ENCODE data around the gene KRT13.

Gene KRT13

GRCh38 chr17:41462705-41463104 lies 42.7 kb downstream of the KRT13 start:
- Histone ChIP-seq H3K4me3 (ENCODE audit: low read length in 2 of 2) (no peak overlapping the region), H3K27ac (ENCODE audit: low read length) (no peak overlapping the region), H3K4me1 (ENCODE audit: control insufficient read depth, insufficient read depth, low read length) (peaks cover 3% of the 10 kb centered on the region), H3K9me3 (ENCODE audit: control insufficient read depth in 2 of 2, low read length in 2 of 2) (no peaks in the 10 kb centered on the region), H3K9ac (ENCODE audit: low read length in 2 of 2) (no peak overlapping the region), H3K36me3 (ENCODE audit: control insufficient read depth in 2 of 2, insufficient read depth in 2 of 2, low read length in 2 of 2) (no peaks in the 10 kb centered on the region), H3K27me3 (ENCODE audit: control insufficient read depth in 1 of 2, insufficient read depth in 2 of 2, low read length in 2 of 2) (no peaks in the 10 kb centered on the region)

DNA sequence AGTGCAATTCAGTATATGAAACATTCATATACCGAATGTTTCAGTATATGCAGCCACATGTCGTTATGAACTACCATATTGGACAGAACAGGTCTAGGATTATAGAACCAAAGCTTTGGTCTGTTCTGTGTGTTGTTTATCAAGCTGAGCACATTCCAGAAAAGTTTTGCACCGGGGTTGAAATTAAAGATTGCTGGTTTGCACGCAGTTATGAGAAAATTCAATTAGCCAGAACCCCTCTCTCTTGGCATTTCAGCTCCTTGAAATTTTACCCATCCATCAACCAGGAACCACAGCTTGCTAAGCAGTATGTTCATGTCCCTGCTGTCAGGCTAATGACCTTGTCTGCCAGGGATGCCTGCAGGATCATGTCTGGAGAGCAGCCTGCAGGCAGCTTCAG lies 47.7 kb downstream of the KRT13 start:
- Histone ChIP-seq H3K9me3 (ENCODE audit: control insufficient read depth in 2 of 2, low read length in 2 of 2) (no peaks in the 10 kb centered on the region), H3K4me1 (ENCODE audit: control insufficient read depth, insufficient read depth, low read length) (no peaks in the 10 kb centered on the region), H3K36me3 (ENCODE audit: control insufficient read depth in 2 of 2, insufficient read depth in 2 of 2, low read length in 2 of 2) (no peaks in the 10 kb centered on the region), H3K27me3 (ENCODE audit: control insufficient read depth in 1 of 2, insufficient read depth in 2 of 2, low read length in 2 of 2) (peaks cover 0 to 2% of the 10 kb centered on the region in 2 donors), H3K27ac (ENCODE audit: low read length) (no peak overlapping the region), H3K9ac (ENCODE audit: low read length in 2 of 2) (no peak overlapping the region), H3K4me3 (ENCODE audit: low read length in 2 of 2) (no peak overlapping the region)

- H3K27ac ChIP-seq (ENCODE audit: low read length), result no peak overlapping the region
- H3K4me1 ChIP-seq (ENCODE audit: control insufficient read depth, insufficient read depth, low read length), result no peaks in the 10 kb centered on the region
- no peak overlapping the region for H3K4me3 ChIP-seq (ENCODE audit: low read length in 2 of 2)
- H3K36me3 ChIP-seq (ENCODE audit: control insufficient read depth in 2 of 2, insufficient read depth in 2 of 2, low read length in 2 of 2), result no peaks in the 10 kb centered on the region
- no peak overlapping the region for H3K9ac ChIP-seq (ENCODE audit: low read length in 2 of 2)
- peaks cover 0 to 2% of the 10 kb centered on the region in 2 donors for H3K27me3 ChIP-seq (ENCODE audit: control insufficient read depth in 1 of 2, insufficient read depth in 2 of 2, low read length in 2 of 2)
- H3K9me3 ChIP-seq (ENCODE audit: control insufficient read depth in 2 of 2, low read length in 2 of 2), result peaks cover under 1 to 4% of the 10 kb centered on the region in 2 donors
Observed at GRCh38 chr17:41456204-41456603, 49.2 kb downstream of the KRT13 start.

DNA sequence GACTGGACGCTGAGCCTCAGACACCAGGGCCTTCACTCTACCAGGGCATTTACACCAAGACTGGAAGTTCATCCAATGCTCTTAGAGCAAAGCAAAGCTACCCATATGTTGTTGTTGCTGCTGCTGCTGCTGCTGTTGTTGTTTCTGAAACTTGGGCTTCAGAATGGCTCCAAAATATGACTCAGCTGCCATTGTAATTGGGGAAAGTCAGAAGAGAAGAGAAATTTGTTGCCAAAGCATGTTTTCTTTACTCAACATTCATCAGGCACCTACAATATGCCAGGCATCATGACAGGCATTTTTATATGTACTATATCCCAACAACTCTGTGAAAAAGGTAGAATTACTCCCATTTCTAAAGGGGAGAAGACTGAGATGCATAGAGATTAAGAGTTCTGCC lies 50.2 kb downstream of the KRT13 start:
- Histone ChIP-seq H3K9ac (ENCODE audit: low read length in 2 of 2) (no peak overlapping the region), H3K9me3 (ENCODE audit: control insufficient read depth in 2 of 2, low read length in 2 of 2) (peaks cover 2 to 4% of the 10 kb centered on the region in 2 donors), H3K27ac (ENCODE audit: low read length) (no peak overlapping the region), H3K27me3 (ENCODE audit: control insufficient read depth in 1 of 2, insufficient read depth in 2 of 2, low read length in 2 of 2) (peaks cover 0 to 2% of the 10 kb centered on the region in 2 donors), H3K4me3 (ENCODE audit: low read length in 2 of 2) (no peak overlapping the region), H3K4me1 (ENCODE audit: control insufficient read depth, insufficient read depth, low read length) (no peaks in the 10 kb centered on the region), H3K36me3 (ENCODE audit: control insufficient read depth in 2 of 2, insufficient read depth in 2 of 2, low read length in 2 of 2) (no peaks in the 10 kb centered on the region)

- H3K9me3 ChIP-seq (ENCODE audit: control insufficient read depth in 2 of 2, low read length in 2 of 2), result peaks cover 2 to 4% of the 10 kb centered on the region in 2 donors
- H3K9ac ChIP-seq (ENCODE audit: low read length in 2 of 2), result no peak overlapping the region
Observed at GRCh38 chr17:41453066-41453465, 52.3 kb downstream of the KRT13 start.

DNA sequence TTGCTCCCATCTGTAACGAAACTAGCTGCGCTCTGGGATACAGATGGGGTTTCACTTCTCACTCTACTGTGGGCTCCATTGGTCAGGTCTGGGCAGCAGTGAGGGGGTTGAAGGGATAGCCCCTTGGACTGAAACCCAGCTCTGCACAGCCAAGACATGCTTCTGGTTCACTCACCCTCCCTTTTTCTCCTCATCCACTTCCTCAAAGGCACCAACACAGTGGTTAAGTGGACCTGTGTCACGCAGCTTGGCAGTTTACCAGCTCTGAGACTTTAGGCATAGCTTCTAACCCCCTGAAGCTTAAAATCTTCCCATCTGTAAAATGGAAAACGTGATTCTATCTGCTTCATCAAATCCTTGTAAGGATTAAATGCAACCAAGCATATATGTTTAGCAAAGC lies 53.1 kb downstream of the KRT13 start:
- Histone ChIP-seq H3K27ac (ENCODE audit: low read length) (no peak overlapping the region), H3K4me1 (ENCODE audit: control insufficient read depth, insufficient read depth, low read length) (no peaks in the 10 kb centered on the region), H3K9me3 (ENCODE audit: control insufficient read depth in 2 of 2, low read length in 2 of 2) (peaks cover 2 to 4% of the 10 kb centered on the region in 2 donors), H3K4me3 (ENCODE audit: low read length in 2 of 2) (no peak overlapping the region), H3K36me3 (ENCODE audit: control insufficient read depth in 2 of 2, insufficient read depth in 2 of 2, low read length in 2 of 2) (no peaks in the 10 kb centered on the region), H3K27me3 (ENCODE audit: control insufficient read depth in 1 of 2, insufficient read depth in 2 of 2, low read length in 2 of 2) (peaks cover 0 to 2% of the 10 kb centered on the region in 2 donors), H3K9ac (ENCODE audit: low read length in 2 of 2) (no peak overlapping the region)

More at GRCh38 chr17:41453066-41453465, 52.3 kb downstream of the KRT13 start:
- Histone ChIP-seq H3K27ac (ENCODE audit: low read length) (no peak overlapping the region), H3K4me3 (ENCODE audit: low read length in 2 of 2) (no peak overlapping the region), H3K27me3 (ENCODE audit: control insufficient read depth in 1 of 2, insufficient read depth in 2 of 2, low read length in 2 of 2) (peaks cover 0 to 2% of the 10 kb centered on the region in 2 donors), H3K36me3 (ENCODE audit: control insufficient read depth in 2 of 2, insufficient read depth in 2 of 2, low read length in 2 of 2) (no peaks in the 10 kb centered on the region), H3K4me1 (ENCODE audit: control insufficient read depth, insufficient read depth, low read length) (no peaks in the 10 kb centered on the region)

GRCh38 chr17:41451154-41451728 lies 54.2 kb downstream of the KRT13 start:
- Histone ChIP-seq H3K27ac (ENCODE audit: low read length) (no peak overlapping the region), H3K4me3 (ENCODE audit: low read length in 2 of 2) (no peak overlapping the region), H3K9me3 (ENCODE audit: control insufficient read depth in 2 of 2, low read length in 2 of 2) (peaks cover 2 to 4% of the 10 kb centered on the region in 2 donors), H3K36me3 (ENCODE audit: control insufficient read depth in 2 of 2, insufficient read depth in 2 of 2, low read length in 2 of 2) (no peaks in the 10 kb centered on the region), H3K4me1 (ENCODE audit: control insufficient read depth, insufficient read depth, low read length) (no peaks in the 10 kb centered on the region), H3K9ac (ENCODE audit: low read length in 2 of 2) (no peak overlapping the region), H3K27me3 (ENCODE audit: control insufficient read depth in 1 of 2, insufficient read depth in 2 of 2, low read length in 2 of 2) (peaks cover 0 to 2% of the 10 kb centered on the region in 2 donors)
